DND-41 (cell line): ENCODE results near the gene HS2ST1.
"Not testable (repeated sequence)": the region's sequence is repeated elsewhere in the genome, so short reads cannot be mapped to it uniquely, and the experiment has no call there.

ENCODE experiments used
- ATAC-seq: fragments of 200-7000 bp; cut with Tn5 transposase; 3 replicates; pipeline ENCODE4 v1.9.1; 2021; ENCODE audit warnings: low read depth; ENCODE audit not compliant: insufficient read depth
- DNase-seq: peaks from one replicate; pipeline ENCODE4 v3.0.0-alpha.2; 2020
- H2AFZ ChIP-seq: 2 replicates; pipeline ENCODE4 v1.6.0; 2012; ENCODE audit warnings: low read depth, low read length
- H3K27ac ChIP-seq: 2 replicates; pipeline ENCODE4 v1.5.1; 2012; ENCODE audit warnings: low read length, inconsistent platforms
- H3K27me3 ChIP-seq: fragments of 200-600 bp; sonication (generic); 2 replicates; pipeline ENCODE4 v1.6.0; 2012; ENCODE audit warnings: low read length, mild to moderate bottlenecking, inconsistent platforms; ENCODE audit not compliant: insufficient read depth, poor library complexity
- H3K36me3 ChIP-seq: 2 replicates; pipeline ENCODE4 v1.5.1; 2012; ENCODE audit warnings: low read length, inconsistent platforms; ENCODE audit not compliant: insufficient read depth
- H3K4me1 ChIP-seq: 2 replicates; pipeline ENCODE4 v1.5.1; 2012; ENCODE audit warnings: mild to moderate bottlenecking, low read length; ENCODE audit not compliant: insufficient read depth
- H3K4me2 ChIP-seq: 2 replicates; pipeline ENCODE4 v1.6.0; 2012; ENCODE audit warnings: mild to moderate bottlenecking, moderate library complexity, low read length, inconsistent platforms; ENCODE audit not compliant: insufficient read depth
- H3K4me3 ChIP-seq, 2 experiments: fragments of 200-600 bp in 1 of 2; shearing (Covaris generic) in 1 of 2; 2 replicates each; pipeline ENCODE4 v1.5.1; 2012 to 2016; ENCODE audit warnings: inconsistent platforms in 2 of 2, low read length in 2 of 2, mild to moderate bottlenecking in 2 of 2, low read depth in 1 of 2, moderate library complexity in 1 of 2
- H3K79me2 ChIP-seq: 2 replicates; pipeline ENCODE4 v1.6.0; 2012; ENCODE audit warnings: low read length, inconsistent platforms; ENCODE audit not compliant: insufficient read depth
- H3K9ac ChIP-seq: 2 replicates; pipeline ENCODE4 v1.6.0; 2012; ENCODE audit warnings: low read depth, mild to moderate bottlenecking, inconsistent platforms, low read length, moderate library complexity
- H3K9me3 ChIP-seq: 2 replicates; pipeline ENCODE4 v1.5.1; 2012; ENCODE audit warnings: low read length, moderate library complexity, mild to moderate bottlenecking, inconsistent platforms; ENCODE audit not compliant: insufficient read depth, severe bottlenecking
- H4K20me1 ChIP-seq: 2 replicates; pipeline ENCODE4 v1.6.0; 2012; ENCODE audit warnings: low read length; ENCODE audit not compliant: insufficient read depth
- CTCF ChIP-seq: IDR thresholded peaks from 2 replicates; pipeline ENCODE4 v1.5.1; 2012; ENCODE audit warnings: borderline replicate concordance, low read length, moderate library complexity, mild to moderate bottlenecking; ENCODE audit not compliant: poor library complexity, severe bottlenecking; ENCODE audit errors: extremely low read depth
- EZH2 ChIP-seq: IDR thresholded peaks from 3 replicates; pipeline ENCODE4 v1.6.1; 2012; ENCODE audit warnings: borderline replicate concordance, low read depth, mild to moderate bottlenecking, moderate library complexity, low read length, inconsistent platforms; ENCODE audit not compliant: severe bottlenecking

Gene HS2ST1

GRCh38 chr1:86887479-86888162 is 26.8 kb upstream of the HS2ST1 start:
- peaks cover 4% of the 10 kb centered on the region; the same call in 1 of the 2 replicates for H4K20me1 ChIP-seq
- DNase-seq (no peak), ATAC-seq (no peak)
- H3K4me2 ChIP-seq: no peak overlapping the region
- no peaks in the 10 kb centered on the region for H3K27me3 ChIP-seq
- H3K79me2 ChIP-seq: peaks cover 68% of the 10 kb centered on the region
- no peaks in the 10 kb centered on the region for H3K4me1 ChIP-seq
- no peak overlapping the region for H3K4me3 ChIP-seq
- no peak overlapping the region for H3K9ac ChIP-seq
- TF ChIP-seq EZH2 (no peak), CTCF (no peak)
- no peak overlapping the region for H2AFZ ChIP-seq
- H3K36me3 ChIP-seq: peaks cover 26% of the 10 kb centered on the region
- H3K27ac ChIP-seq: no peak overlapping the region
- H3K9me3 ChIP-seq: no peaks in the 10 kb centered on the region

GRCh38 chr1:86888327-86888726 is 26.1 kb upstream of the HS2ST1 start:
- Histone ChIP-seq H3K27ac (no peak overlapping the region), H3K9ac (no peak overlapping the region), H3K4me3 (no peak overlapping the region), H3K79me2 (peaks cover 69% of the 10 kb centered on the region), H3K4me1 (no peaks in the 10 kb centered on the region), H4K20me1 (peaks cover 4% of the 10 kb centered on the region; the same call in 1 of the 2 replicates), H3K4me2 (no peak overlapping the region), H3K9me3 (no peaks in the 10 kb centered on the region), H3K36me3 (peaks cover 20% of the 10 kb centered on the region), H2AFZ (no peak overlapping the region), H3K27me3 (no peaks in the 10 kb centered on the region)
- TF ChIP-seq EZH2 (no peak), CTCF (no peak)
- DNase-seq: no peak
- no peak for ATAC-seq

- not testable (repeated sequence) for H3K4me1 ChIP-seq, DNase-seq, ATAC-seq, H3K4me3 ChIP-seq, H3K9ac ChIP-seq, H3K9me3 ChIP-seq, H3K4me2 ChIP-seq, H2AFZ ChIP-seq, H4K20me1 ChIP-seq, H3K27ac ChIP-seq, H3K27me3 ChIP-seq
- Histone ChIP-seq H3K79me2 (peaks cover 66% of the 10 kb centered on the region), H3K36me3 (peaks cover 68% of the 10 kb centered on the region)
Observed at GRCh38 chr1:86899401-86899800, 15.0 kb upstream of the HS2ST1 start.

GRCh38 chr1:86905875-86906274 is 8.6 kb upstream of the HS2ST1 start:
- Histone ChIP-seq H3K27me3 (no peaks in the 10 kb centered on the region), H3K36me3 (peaks cover 71% of the 10 kb centered on the region)
- no peak for DNase-seq

More at GRCh38 chr1:86905875-86906274, 8.6 kb upstream of the HS2ST1 start:
- no peaks in the 10 kb centered on the region for H3K9me3 ChIP-seq
- H4K20me1 ChIP-seq: peaks cover 26% of the 10 kb centered on the region
- ATAC-seq: no peak
- no peak for TF ChIP-seq CTCF
- TF ChIP-seq EZH2: no peak
- peaks cover 99% of the 10 kb centered on the region for H3K79me2 ChIP-seq
- no peaks in the 10 kb centered on the region for H3K4me1 ChIP-seq
- H3K9ac ChIP-seq: no peak overlapping the region
- H3K4me2 ChIP-seq: no peak overlapping the region
- no peak overlapping the region for H2AFZ ChIP-seq
- H3K27ac ChIP-seq: no peak overlapping the region
- no peak overlapping the region for H3K4me3 ChIP-seq
